HG02840 (cell line): ENCODE data around the gene RTN4IP1.
"Not testable (repeated sequence)": the region's sequence is repeated elsewhere in the genome, so short reads cannot be mapped to it uniquely, and the experiment has no call there.

Source experiments
- ATAC-seq: cut with Tn5 transposase; IDR thresholded peaks from one replicate; pipeline ENCODE4 v1.9.1; 2021; ENCODE audit warnings: mild to moderate bottlenecking, moderate library complexity, moderate number of reproducible peaks; ENCODE audit not compliant: unreplicated experiment, low FRiP score

The RTN4IP1 gene

DNA sequence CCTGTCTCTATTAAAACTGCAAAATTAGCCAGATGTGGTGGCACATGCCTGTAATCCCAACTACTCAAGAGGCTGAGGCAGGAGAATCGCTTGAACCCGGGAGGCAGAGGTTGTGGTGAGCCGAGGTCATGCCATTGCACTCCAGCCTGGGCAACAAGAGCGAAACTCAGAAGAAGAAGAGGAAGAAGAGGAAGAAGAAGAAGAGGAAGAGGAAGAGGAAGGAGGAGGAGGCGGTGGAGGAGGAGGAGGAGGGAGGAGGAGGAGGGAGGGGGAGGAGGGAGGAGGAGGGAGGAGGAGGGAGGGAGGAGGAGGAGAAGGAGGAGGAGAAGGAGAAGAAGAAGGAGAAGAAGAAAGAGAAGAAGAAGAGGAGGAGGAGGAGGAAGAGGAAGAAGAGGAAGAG, 40.4 kb downstream of the RTN4IP1 start:
- ATAC-seq = not testable (repeated sequence)

DNA sequence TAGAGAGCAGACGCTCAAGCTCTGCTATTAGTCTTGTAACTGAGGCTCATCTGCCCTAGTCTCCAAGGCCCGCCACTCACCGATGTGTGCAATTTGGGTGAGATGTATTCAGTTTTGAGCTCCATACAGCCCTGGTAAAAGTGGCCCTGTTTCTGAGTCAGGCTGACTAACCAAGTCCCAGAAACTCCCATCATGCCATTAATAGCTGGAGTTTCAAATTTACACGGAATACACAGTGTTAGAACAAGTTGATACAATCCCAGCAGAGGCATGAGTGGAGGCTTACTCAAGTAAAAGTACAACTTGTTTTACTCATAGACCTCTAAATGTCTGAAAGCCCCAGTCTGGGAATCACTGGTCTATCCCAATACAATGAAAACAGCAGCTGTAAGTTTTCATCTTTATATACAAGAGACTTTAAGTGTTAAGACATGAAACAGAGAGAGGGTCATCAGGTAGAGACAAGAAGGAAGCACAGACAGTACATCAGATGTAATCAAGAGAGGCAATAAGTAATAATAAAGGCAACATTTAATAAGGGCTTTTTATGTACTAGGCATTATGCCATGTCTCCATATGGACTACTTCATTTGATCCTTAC, 42.4 kb downstream of the RTN4IP1 start:
- no peak for ATAC-seq

DNA sequence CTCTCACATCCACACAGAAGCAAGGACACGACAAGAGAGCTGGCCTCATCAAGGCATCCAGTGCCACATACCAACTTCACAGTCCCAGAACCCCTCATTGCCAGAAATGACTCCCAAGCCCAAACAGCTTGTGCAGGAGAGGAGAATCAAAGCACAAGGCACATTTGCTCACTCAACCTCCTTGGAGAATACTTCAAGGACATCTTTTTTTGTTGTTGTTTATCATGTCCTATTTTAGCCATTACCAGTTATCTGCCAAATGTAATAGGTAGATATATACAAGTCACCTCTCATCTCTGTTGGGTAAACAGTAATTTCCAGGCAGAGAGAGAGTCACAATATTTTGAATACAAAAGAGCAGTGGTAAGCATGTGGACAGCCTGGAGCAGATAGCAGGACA, 47.8 kb downstream of the RTN4IP1 start:
- no peak for ATAC-seq

DNA sequence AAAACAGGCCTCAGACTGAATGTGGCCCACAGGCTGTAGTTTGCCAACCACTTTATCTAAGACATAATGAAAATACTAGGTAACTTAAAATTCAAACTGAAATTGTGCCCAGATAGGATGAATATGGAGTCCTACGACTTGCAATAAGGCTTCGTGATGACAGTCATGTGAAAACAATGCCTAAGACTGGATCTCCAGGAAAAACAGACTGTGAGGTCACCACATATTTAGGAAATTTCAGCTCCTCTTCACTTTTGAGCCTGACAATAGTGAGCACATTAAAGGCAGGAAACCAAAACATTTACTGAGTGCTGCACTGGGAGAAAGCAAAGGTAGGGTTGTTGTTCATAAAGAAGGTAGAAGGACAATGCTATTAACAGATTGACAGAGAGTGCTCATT, 50.0 kb downstream of the RTN4IP1 start:
- no peak for ATAC-seq

DNA sequence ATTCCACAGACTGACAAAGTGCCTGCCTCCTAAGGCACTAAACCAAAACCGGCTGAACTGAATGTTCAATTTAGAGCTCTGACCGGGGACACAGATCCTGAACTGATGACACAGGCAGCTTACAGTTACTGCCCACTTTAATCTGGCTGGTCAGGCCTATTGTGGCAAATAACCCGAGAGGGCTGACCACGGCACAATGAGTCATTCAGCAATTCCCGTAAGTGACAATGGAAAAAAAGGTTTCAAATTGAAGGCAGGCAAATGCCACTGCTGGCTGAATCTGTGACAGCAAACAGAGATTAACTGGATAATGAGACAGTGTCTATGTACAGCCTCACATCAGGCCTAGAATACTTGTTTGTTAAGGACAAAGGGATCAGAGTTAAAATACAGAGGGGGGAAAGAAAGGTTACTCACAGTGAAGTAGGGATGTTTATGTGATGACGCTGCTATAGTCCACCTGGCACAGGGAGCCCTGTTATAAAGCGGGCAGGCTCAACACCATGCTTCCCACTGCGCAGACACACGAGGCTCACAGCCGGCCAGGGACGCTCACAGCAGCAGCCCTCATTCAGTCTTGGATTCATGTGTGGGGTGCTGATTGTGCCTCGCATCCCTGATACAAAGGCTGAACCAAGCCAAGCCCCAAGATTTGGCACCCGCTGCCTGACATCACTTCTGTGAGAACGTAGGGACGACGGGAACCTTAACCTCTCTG, 54.4 kb downstream of the RTN4IP1 start:
- ATAC-seq = no peak

DNA sequence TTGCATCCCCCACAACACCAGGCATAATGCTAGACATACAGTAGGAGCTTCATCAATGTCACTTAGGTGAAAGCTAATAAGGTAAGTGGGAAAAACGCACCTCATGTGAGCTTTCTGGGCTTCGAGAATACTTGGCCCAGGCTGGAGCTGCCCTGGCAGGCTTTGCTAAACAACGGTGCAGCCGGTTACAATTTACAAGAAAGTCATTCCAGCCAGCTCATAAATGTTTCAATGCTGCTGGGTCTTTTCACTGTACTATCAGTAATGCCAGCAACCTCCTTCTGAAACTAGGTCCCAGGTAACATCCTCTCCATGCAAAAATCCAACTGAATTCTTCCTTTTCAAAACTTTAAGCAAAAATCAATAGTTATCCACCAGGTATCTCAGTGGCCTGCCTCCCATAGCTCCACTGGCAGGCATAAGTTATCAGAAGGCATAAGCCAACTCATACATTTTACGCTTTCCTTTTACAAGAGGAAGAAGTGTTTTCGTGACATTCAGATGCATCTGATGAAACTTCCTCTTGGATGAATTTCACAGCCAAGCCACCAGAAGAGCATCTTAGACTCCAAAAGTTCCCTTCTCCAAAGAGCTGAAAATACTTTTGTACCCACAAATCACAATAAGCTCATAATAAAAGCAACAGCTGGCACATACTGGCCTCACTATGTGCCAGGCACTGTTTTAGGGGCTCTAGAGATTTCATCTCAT, 56.3 kb downstream of the RTN4IP1 start:
- ATAC-seq = no peak

DNA sequence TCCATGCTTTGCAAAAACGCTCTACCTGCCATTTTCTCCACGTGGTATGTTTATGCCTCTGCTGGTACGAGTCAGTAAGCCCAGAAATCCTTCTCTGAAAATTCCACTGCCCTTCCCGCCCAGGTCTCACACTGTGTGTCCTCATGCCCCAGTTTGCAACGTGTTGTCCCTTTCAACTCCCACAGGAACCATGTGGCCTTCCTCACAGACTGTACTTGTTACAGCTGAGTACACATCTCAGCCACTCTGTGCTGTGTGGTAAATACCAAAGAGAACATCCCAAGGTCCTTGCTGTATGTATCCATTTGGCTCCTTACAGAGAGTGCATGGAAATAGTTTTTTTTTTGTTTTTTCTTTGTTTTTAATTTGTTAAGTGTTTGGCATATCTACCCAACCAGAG, 56.9 kb downstream of the RTN4IP1 start:
- ATAC-seq = no peak

DNA sequence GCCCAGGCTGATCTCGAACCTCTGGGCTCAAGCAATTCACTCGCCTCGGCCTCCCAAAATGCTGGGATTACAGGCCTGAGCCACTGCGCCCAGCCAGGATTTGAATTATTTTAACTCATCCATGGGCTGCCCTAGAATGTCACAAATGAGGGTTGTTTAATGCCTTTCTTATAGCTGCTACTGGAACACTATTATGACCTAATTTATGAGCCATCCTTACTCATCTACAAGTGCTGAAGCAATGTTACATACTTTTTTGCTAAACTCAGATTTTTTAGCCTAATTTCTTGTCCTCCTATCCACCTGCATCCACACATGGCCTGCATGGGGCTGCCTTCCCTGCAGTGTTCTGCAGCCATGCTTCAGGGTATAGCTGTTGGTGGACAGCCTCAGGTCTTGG, 59.9 kb downstream of the RTN4IP1 start:
- no peak for ATAC-seq

DNA sequence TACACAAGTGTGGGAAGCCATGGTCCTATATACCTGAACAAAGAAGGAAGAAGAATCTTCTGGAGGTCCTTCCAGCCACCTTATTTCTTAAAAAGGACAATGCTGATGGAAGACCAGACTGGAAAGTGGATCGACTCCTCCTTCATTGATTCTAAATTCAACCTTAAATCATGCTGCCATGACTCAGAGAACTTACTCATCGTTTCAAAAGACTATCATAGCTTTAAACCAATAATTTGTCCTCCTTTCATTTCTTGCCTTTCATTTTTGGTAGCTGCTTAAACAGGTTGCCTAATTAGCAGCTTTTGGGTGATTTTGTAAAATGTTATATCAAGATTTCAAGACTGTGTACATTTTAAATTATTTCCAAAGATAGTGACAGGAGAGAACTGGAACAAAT, 60.8 kb downstream of the RTN4IP1 start:
- no peak for ATAC-seq

DNA sequence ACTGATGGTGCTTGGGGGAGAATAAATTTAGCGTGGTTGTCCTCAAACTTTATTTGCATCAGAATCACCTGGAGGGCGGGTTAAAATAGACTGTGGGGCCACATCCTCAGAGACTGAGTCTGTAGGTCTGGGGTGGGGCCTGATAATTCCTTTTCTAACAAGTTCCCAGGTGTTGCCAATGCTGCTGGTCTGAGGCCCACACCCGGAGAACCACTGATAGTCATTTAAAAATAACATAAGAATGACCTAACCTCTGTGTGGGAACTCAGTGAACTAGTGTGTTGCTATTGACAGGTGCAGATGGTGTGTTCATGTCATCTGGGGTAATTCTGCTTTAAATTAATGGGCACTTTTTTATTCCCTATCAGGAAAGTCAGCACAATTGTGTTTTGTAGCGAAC, 64.8 kb downstream of the RTN4IP1 start:
- no peak for ATAC-seq

DNA sequence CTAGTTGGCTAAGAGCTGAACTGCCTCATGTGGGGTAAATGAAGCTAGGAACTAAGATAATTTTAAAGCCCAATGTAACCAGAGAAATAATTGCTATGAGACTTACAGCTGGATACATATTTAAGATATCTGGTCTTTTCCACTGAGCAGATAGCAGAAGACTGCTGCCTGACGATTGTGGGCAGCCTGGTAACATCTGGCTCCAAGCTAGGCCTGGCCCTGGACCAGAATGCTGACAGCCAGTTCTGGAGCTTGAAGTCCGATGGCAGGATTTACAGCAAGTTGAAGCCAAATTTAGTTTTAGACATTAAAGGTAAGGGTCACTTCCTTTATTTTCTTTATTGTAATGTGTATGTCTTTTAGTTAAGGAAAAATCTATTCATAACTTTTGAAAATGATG, 65.7 kb downstream of the RTN4IP1 start:
- ATAC-seq = no peak

DNA sequence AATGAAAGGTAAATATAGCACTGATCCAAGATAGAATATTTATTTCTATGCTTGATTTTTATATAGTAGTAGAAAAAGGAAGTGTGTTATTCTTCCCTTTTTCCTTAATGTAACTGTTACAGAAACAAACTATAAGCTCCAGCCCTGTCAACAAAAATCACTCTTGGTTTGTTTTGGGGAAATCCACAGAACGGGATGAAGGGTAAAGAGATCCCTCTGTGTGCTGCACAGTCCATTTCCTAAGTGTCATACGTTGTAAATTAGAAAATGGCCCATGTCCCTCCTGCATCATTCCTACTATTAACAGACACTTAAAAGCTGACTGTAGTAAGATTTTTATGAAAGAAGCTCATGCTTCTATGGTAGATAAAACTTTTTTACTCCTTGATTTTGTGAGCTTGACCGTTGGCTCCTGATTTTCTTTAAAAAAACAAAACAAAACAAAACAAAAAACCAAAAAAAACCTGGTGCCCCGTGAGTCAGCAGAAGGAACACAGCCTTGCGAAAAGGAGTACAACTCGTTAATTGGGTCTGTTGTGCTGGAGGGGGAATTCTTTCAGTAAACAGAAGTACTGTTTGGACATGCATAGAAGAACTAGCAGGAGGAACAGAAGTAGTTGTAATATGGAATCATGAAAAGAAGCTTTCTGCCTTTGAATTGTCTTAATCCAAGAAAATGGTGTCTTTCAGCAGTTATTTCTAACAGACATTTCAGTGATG, 67.5 kb downstream of the RTN4IP1 start:
- no peak for ATAC-seq

DNA sequence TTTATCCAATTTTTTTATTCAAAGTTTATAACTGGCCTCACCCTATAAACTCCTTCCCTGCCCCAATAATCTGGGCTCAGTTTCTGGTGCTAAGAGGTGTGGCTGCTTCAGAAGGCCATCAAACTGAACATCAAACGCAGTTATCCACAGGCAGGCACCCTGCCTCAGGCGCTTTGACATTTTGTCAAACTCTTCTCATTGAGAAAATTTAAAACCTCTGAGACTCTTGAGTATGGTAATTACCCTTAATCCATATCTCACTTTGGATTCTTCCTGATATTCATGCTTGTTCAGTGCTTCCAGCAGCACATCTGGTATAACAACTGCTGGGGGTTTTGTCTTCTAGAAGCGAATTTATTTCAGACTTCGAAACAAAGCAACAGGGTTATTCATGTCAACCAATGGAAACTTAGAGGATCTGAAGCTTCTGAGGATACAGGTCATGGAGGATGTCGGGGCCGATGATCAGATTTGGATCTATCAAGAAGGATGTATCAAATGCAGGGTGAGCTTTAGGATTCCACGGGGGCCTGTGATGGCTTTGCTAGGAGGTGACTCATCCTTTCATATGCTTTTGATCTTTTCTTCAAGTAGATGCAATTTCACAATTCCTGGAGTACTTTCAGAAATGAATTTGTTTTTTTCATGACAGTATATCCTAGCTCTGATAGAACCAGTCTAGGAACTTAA, 68.2 kb downstream of the RTN4IP1 start:
- ATAC-seq = no peak

DNA sequence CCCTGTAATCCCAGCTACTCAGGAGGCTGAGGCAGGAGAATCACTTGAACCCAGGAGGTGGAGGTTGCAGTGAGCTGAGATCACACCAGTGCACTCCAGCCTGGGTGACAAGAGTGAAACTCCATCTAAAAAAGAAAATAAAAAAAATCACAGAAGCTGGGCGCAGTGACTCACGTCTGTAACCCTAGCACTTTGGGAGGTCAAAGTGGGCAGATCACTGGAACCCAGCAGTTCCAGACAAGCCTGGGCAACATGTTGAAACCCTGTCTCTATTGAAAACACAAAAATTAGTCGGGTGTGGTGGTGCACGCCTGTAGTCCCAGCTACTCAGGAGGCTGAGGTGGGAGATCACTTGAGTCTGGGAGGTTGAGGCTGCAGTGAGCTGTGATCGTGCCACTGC, 69.6 kb downstream of the RTN4IP1 start:
- not testable (repeated sequence) for ATAC-seq

DNA sequence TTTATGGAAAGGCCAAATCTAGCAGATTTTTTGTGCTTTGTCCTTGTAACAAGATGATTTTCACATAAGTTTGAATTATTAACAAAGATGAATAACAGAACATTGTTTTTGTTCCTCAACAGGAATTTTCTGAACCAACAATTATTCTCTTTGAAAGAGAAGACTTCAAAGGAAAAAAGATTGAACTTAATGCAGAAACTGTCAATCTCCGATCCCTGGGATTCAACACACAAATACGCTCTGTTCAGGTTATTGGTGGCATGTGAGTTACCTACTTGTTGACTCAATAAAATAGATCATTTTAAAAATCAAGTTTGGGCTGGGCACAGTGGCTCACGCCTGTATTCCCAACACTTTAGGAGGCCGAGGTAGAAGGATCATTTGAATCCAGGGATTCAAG, 70.9 kb downstream of the RTN4IP1 start:
- ATAC-seq = no peak

DNA sequence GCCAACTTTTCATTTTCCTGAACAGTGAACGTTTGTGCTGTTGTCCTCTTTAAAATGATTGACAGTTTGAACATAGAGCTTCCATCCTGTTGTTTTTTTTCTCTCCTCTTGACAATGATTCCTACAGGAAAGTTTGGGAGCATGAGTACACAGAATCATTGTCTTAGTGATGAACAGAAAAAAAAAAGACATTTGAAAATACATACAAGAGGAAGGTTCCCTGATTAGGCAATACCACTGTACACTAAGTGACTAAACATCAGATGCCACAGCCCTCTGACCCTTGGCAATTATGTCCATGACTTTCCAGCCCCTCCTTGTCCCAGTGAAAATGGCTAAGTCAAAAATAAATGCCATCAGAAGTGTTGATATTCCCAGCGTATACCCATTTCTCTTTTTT, 71.5 kb downstream of the RTN4IP1 start:
- ATAC-seq = no peak

DNA sequence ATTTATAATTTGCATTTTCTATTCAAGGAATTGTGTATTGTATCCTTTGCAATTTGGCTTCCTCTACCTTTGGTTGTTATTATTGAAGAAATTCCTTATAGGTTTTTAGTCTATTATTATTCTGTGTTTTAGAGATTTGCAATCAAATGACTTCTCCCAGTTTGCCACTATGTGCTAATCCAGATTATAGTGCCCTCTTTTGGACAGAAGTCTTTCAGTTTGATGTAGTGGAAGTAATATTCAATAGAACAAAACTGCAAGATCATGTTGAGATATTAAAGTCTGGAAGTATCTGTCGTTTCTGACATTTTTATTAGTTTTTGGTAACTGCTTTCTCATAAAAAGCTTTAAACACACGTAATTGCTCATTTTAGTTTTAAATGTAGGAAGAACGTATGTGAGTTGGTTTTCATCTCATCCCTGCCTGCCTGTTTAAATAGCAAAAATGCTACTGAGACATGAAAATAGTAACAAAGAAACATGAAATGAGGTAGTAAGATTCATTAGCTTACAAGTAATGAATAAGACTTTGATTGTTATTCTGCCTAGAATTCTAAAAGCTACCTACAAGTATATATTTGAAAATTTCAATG, 72.8 kb downstream of the RTN4IP1 start:
- no peak for ATAC-seq

DNA sequence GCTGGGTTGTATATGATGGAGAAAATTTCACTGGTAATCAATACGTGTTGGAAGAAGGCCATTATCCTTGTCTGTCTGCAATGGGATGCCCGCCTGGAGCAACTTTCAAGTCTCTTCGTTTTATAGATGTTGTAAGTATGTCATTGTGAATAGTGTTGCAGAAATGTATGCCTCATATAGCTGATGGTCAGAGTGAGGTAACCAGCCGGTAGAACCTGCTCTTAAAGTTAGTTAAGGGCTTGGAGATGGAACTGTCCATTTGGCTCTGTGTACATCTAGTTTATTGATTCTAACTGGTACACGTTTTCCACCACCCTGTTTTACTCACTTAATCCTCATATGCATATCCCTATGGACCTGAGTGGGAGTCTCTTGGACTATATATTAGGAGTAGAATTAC, 73.5 kb downstream of the RTN4IP1 start:
- no peak for ATAC-seq

DNA sequence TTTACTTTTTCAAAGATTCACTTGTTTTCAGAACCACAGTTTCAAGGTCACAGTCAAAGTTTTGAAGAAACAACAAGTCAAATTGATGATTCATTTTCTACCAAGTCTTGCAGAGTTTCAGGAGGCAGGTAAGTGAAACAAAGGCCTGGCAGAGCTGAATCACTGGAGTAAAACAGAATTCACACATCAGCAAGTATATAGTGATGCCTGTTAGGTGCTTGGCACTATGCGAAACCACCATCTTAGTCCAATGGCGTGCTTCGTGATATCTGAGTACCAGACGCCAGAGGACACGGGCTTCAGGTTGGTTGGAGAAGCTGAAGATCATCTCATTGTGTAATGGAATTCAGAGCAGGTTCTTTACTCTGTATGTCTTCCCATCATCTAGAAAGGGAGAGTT, 75.9 kb downstream of the RTN4IP1 start:
- ATAC-seq = no peak

DNA sequence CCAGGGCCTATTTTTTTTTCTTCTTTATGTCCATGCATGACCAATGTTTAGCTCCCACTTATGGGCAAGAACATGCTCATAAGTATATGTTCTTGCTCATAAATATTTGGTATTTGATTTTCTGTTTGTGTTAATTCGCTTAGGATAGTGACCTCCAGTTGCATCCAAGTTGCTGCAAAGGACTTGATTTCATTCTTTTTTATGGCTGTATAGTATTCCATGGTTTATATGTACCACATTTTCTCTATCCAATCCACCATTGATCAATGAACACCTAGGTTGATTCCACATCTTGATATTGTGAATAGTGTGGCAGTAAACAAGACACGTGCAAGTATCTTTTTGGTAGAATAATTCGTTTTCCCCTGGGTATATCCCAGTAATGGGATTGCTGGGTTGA, 78.1 kb downstream of the RTN4IP1 start:
- ATAC-seq = no peak
